ENCODE data around the gene CEACAM5.

CEACAM5 gene

DNA sequence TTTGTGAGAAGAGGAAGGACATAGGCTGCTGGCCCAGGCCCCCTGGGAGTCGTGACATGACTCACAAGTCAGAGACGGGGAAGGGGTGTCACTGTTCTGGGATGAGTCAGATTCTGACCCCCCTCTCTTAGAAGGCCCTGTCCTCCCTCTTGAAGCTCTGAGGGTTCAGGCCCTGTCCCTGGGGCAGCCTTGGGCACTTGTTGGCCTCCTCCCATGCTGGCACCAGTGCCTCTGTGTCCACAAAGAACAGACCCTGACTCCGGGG lies 17.7 kb upstream of the CEACAM5 start:
- no peak overlapping the region for H3K27ac ChIP-seq (ENCODE audit: insufficient read depth, low read length, poor library complexity, severe bottlenecking)
- no peaks in the 10 kb centered on the region for H3K4me1 ChIP-seq (ENCODE audit: control insufficient read depth, insufficient read depth, low read length, poor library complexity, severe bottlenecking)
- DNase-seq = no peak
- H3K27me3 ChIP-seq (replicated peaks; ENCODE audit: control insufficient read depth, insufficient read depth, low read length, poor library complexity, severe bottlenecking) = peaks cover 3% of the 10 kb centered on the region
- no peaks in the 10 kb centered on the region for H3K36me3 ChIP-seq (ENCODE audit: control insufficient read depth, insufficient read depth, low read length)
- no peak overlapping the region for H3K4me3 ChIP-seq (ENCODE audit: insufficient read depth, low read depth, low read length, poor library complexity, severe bottlenecking)
- H3K9me3 ChIP-seq (ENCODE audit: control insufficient read depth, low read length) = no peaks in the 10 kb centered on the region

DNA sequence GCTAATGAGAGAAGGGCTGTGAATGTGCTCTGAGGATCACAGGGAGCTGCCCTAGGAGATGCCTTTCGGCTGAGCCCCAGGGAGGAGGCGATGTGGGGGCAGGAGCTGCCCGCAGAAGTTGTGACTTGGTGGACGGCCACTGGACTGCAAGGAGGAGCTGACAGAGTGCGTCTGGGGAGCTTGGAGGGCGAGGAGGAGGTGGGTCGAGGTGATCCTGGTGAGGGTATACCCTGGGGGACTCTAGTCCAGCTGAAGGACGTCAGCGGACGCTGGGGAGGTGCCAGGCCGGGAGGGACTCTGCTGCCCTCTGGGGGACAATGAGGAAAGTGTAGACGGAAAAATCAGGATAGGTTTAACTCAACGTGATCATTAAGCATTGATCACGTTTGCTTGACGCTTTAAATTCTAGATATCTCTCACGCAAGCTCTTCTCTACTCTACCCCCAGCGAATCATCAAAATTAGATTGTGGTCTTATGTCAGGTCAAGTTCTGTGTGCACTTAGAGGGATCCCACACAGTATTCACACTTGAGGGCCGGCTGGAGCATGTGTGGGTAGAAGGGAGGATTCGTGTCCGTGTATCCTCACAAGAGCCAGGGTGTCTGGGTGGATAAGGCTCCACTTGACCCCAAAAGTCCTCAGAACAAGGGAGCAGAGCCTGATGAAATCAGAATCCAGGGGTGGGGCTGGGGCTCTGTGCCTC lies 17.0 kb upstream of the CEACAM5 start:
- Histone ChIP-seq H3K4me3 (ENCODE audit: insufficient read depth, low read depth, low read length, poor library complexity, severe bottlenecking) (no peak overlapping the region), H3K27ac (ENCODE audit: insufficient read depth, low read length, poor library complexity, severe bottlenecking) (no peak overlapping the region), H3K4me1 (ENCODE audit: control insufficient read depth, insufficient read depth, low read length, poor library complexity, severe bottlenecking) (no peaks in the 10 kb centered on the region), H3K36me3 (ENCODE audit: control insufficient read depth, insufficient read depth, low read length) (no peaks in the 10 kb centered on the region), H3K27me3 (replicated peaks; ENCODE audit: control insufficient read depth, insufficient read depth, low read length, poor library complexity, severe bottlenecking) (peaks cover 3% of the 10 kb centered on the region), H3K9me3 (ENCODE audit: control insufficient read depth, low read length) (no peaks in the 10 kb centered on the region)
- DNase-seq = peak in 1 of 3 donors; percentile 11

DNA sequence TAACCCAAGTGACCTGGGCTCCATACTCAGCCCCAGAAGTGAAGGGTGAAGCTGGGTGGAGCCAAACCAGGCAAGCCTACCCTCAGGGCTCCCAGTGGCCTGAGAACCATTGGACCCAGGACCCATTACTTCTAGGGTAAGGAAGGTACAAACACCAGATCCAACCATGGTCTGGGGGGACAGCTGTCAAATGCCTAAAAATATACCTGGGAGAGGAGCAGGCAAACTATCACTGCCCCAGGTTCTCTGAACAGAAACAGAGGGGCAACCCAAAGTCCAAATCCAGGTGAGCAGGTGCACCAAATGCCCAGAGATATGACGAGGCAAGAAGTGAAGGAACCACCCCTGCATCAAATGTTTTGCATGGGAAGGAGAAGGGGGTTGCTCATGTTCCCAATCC lies 14.2 kb upstream of the CEACAM5 start:
- DNase-seq = no peak
- peaks cover 3% of the 10 kb centered on the region for H3K27me3 ChIP-seq (replicated peaks; ENCODE audit: control insufficient read depth, insufficient read depth, low read length, poor library complexity, severe bottlenecking)
- no peaks in the 10 kb centered on the region for H3K36me3 ChIP-seq (ENCODE audit: control insufficient read depth, insufficient read depth, low read length)
- H3K4me1 ChIP-seq (ENCODE audit: control insufficient read depth, insufficient read depth, low read length, poor library complexity, severe bottlenecking) = no peaks in the 10 kb centered on the region
- H3K27ac ChIP-seq (ENCODE audit: insufficient read depth, low read length, poor library complexity, severe bottlenecking) = no peak overlapping the region
- no peak overlapping the region for H3K4me3 ChIP-seq (ENCODE audit: insufficient read depth, low read depth, low read length, poor library complexity, severe bottlenecking)
- no peaks in the 10 kb centered on the region for H3K9me3 ChIP-seq (ENCODE audit: control insufficient read depth, low read length)

DNA sequence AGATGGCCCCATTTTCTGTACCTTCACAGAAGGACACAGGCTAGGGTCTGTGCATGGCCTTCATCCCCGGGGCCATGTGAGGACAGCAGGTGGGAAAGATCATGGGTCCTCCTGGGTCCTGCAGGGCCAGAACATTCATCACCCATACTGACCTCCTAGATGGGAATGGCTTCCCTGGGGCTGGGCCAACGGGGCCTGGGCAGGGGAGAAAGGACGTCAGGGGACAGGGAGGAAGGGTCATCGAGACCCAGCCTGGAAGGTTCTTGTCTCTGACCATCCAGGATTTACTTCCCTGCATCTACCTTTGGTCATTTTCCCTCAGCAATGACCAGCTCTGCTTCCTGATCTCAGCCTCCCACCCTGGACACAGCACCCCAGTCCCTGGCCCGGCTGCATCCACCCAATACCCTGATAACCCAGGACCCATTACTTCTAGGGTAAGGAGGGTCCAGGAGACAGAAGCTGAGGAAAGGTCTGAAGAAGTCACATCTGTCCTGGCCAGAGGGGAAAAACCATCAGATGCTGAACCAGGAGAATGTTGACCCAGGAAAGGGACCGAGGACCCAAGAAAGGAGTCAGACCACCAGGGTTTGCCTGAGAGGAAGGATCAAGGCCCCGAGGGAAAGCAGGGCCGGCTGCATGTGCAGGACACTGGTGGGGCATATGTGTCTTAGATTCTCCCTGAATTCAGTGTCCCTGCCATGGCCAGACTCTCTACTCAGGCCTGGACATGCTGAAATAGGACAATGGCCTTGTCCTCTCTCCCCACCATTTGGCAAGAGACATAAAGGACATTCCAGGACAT lies 13.4 kb upstream of the CEACAM5 start:
- no peaks in the 10 kb centered on the region for H3K36me3 ChIP-seq (ENCODE audit: control insufficient read depth, insufficient read depth, low read length)
- no peaks in the 10 kb centered on the region for H3K9me3 ChIP-seq (ENCODE audit: control insufficient read depth, low read length)
- H3K27me3 ChIP-seq (replicated peaks; ENCODE audit: control insufficient read depth, insufficient read depth, low read length, poor library complexity, severe bottlenecking) = peaks cover under 1% of the 10 kb centered on the region
- DNase-seq = no peak
- H3K27ac ChIP-seq (ENCODE audit: insufficient read depth, low read length, poor library complexity, severe bottlenecking) = no peak overlapping the region
- H3K4me3 ChIP-seq (ENCODE audit: insufficient read depth, low read depth, low read length, poor library complexity, severe bottlenecking) = no peak overlapping the region
- no peaks in the 10 kb centered on the region for H3K4me1 ChIP-seq (ENCODE audit: control insufficient read depth, insufficient read depth, low read length, poor library complexity, severe bottlenecking)

DNA sequence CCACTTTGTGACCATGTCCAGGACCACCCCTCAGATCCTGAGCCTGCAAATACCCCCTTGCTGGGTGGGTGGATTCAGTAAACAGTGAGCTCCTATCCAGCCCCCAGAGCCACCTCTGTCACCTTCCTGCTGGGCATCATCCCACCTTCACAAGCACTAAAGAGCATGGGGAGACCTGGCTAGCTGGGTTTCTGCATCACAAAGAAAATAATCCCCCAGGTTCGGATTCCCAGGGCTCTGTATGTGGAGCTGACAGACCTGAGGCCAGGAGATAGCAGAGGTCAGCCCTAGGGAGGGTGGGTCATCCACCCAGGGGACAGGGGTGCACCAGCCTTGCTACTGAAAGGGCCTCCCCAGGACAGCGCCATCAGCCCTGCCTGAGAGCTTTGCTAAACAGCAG lies 12.7 kb upstream of the CEACAM5 start:
- Histone ChIP-seq H3K27ac (ENCODE audit: insufficient read depth, low read length, poor library complexity, severe bottlenecking) (no peak overlapping the region), H3K36me3 (ENCODE audit: control insufficient read depth, insufficient read depth, low read length) (no peaks in the 10 kb centered on the region), H3K9me3 (ENCODE audit: control insufficient read depth, low read length) (no peaks in the 10 kb centered on the region), H3K4me3 (ENCODE audit: insufficient read depth, low read depth, low read length, poor library complexity, severe bottlenecking) (no peak overlapping the region), H3K4me1 (ENCODE audit: control insufficient read depth, insufficient read depth, low read length, poor library complexity, severe bottlenecking) (no peaks in the 10 kb centered on the region), H3K27me3 (replicated peaks; ENCODE audit: control insufficient read depth, insufficient read depth, low read length, poor library complexity, severe bottlenecking) (no peaks in the 10 kb centered on the region)
- DNase-seq = no peak

DNA sequence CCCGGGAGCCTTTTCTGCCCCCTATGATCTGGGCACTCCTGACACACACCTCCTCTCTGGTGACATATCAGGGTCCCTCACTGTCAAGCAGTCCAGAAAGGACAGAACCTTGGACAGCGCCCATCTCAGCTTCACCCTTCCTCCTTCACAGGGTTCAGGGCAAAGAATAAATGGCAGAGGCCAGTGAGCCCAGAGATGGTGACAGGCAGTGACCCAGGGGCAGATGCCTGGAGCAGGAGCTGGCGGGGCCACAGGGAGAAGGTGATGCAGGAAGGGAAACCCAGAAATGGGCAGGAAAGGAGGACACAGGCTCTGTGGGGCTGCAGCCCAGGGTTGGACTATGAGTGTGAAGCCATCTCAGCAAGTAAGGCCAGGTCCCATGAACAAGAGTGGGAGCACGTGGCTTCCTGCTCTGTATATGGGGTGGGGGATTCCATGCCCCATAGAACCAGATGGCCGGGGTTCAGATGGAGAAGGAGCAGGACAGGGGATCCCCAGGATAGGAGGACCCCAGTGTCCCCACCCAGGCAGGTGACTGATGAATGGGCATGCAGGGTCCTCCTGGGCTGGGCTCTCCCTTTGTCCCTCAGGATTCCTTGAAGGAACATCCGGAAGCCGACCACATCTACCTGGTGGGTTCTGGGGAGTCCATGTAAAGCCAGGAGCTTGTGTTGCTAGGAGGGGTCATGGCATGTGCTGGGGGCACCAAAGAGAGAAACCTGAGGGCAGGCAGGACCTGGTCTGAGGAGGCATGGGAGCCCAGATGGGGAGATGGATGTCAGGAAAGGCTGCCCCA lies 11.8 kb upstream of the CEACAM5 start:
- H3K27ac ChIP-seq (ENCODE audit: insufficient read depth, low read length, poor library complexity, severe bottlenecking) = no peak overlapping the region
- H3K27me3 ChIP-seq (replicated peaks; ENCODE audit: control insufficient read depth, insufficient read depth, low read length, poor library complexity, severe bottlenecking) = no peaks in the 10 kb centered on the region
- no peak overlapping the region for H3K4me3 ChIP-seq (ENCODE audit: insufficient read depth, low read depth, low read length, poor library complexity, severe bottlenecking)
- H3K36me3 ChIP-seq (ENCODE audit: control insufficient read depth, insufficient read depth, low read length) = no peaks in the 10 kb centered on the region
- no peak for DNase-seq
- H3K9me3 ChIP-seq (ENCODE audit: control insufficient read depth, low read length) = no peaks in the 10 kb centered on the region
- no peaks in the 10 kb centered on the region for H3K4me1 ChIP-seq (ENCODE audit: control insufficient read depth, insufficient read depth, low read length, poor library complexity, severe bottlenecking)

DNA sequence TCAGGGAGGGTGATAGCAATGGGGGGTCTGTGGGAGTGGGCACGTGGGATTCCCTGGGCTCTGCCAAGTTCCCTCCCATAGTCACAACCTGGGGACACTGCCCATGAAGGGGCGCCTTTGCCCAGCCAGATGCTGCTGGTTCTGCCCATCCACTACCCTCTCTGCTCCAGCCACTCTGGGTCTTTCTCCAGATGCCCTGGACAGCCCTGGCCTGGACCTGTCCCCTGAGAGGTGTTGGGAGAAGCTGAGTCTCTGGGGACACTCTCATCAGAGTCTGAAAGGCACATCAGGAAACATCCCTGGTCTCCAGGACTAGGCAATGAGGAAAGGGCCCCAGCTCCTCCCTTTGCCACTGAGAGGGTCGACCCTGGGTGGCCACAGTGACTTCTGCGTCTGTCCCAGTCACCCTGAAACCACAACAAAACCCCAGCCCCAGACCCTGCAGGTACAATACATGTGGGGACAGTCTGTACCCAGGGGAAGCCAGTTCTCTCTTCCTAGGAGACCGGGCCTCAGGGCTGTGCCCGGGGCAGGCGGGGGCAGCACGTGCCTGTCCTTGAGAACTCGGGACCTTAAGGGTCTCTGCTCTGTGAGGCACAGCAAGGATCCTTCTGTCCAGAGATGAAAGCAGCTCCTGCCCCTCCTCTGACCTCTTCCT lies 11.1 kb upstream of the CEACAM5 start:
- Histone ChIP-seq H3K27me3 (replicated peaks; ENCODE audit: control insufficient read depth, insufficient read depth, low read length, poor library complexity, severe bottlenecking) (no peaks in the 10 kb centered on the region), H3K9me3 (ENCODE audit: control insufficient read depth, low read length) (no peaks in the 10 kb centered on the region), H3K27ac (ENCODE audit: insufficient read depth, low read length, poor library complexity, severe bottlenecking) (no peak overlapping the region), H3K36me3 (ENCODE audit: control insufficient read depth, insufficient read depth, low read length) (no peaks in the 10 kb centered on the region), H3K4me3 (ENCODE audit: insufficient read depth, low read depth, low read length, poor library complexity, severe bottlenecking) (no peak overlapping the region), H3K4me1 (ENCODE audit: control insufficient read depth, insufficient read depth, low read length, poor library complexity, severe bottlenecking) (no peaks in the 10 kb centered on the region)
- DNase-seq = no peak

DNA sequence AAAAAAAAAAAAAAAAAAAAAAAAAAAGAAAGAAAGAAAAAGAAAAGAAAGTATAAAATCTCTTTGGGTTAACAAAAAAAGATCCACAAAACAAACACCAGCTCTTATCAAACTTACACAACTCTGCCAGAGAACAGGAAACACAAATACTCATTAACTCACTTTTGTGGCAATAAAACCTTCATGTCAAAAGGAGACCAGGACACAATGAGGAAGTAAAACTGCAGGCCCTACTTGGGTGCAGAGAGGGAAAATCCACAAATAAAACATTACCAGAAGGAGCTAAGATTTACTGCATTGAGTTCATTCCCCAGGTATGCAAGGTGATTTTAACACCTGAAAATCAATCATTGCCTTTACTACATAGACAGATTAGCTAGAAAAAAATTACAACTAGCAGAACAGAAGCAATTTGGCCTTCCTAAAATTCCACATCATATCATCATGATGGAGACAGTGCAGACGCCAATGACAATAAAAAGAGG lies 9.6 kb upstream of the CEACAM5 start:
- Histone ChIP-seq H3K4me1 (ENCODE audit: control insufficient read depth, insufficient read depth, low read length, poor library complexity, severe bottlenecking) (no peaks in the 10 kb centered on the region), H3K9me3 (ENCODE audit: control insufficient read depth, low read length) (no peaks in the 10 kb centered on the region), H3K4me3 (ENCODE audit: insufficient read depth, low read depth, low read length, poor library complexity, severe bottlenecking) (no peak overlapping the region), H3K27me3 (replicated peaks; ENCODE audit: control insufficient read depth, insufficient read depth, low read length, poor library complexity, severe bottlenecking) (no peaks in the 10 kb centered on the region), H3K36me3 (ENCODE audit: control insufficient read depth, insufficient read depth, low read length) (no peaks in the 10 kb centered on the region), H3K27ac (ENCODE audit: insufficient read depth, low read length, poor library complexity, severe bottlenecking) (no peak overlapping the region)
- no peak for DNase-seq

DNA sequence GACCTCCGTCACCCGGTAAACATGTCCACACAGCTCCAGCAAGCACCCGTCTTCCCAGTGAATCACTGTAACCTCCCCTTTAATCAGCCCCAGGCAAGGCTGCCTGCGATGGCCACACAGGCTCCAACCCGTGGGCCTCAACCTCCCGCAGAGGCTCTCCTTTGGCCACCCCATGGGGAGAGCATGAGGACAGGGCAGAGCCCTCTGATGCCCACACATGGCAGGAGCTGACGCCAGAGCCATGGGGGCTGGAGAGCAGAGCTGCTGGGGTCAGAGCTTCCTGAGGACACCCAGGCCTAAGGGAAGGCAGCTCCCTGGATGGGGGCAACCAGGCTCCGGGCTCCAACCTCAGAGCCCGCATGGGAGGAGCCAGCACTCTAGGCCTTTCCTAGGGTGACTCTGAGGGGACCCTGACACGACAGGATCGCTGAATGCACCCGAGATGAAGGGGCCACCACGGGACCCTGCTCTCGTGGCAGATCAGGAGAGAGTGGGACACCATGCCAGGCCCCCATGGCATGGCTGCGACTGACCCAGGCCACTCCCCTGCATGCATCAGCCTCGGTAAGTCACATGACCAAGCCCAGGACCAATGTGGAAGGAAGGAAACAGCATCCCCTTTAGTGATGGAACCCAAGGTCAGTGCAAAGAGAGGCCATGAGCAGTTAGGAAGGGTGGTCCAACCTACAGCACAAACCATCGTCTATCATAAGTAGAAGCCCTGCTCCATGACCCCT lies 9.0 kb upstream of the CEACAM5 start:
- Histone ChIP-seq H3K4me1 (ENCODE audit: control insufficient read depth, insufficient read depth, low read length, poor library complexity, severe bottlenecking) (no peaks in the 10 kb centered on the region), H3K36me3 (ENCODE audit: control insufficient read depth, insufficient read depth, low read length) (no peaks in the 10 kb centered on the region), H3K4me3 (ENCODE audit: insufficient read depth, low read depth, low read length, poor library complexity, severe bottlenecking) (no peak overlapping the region), H3K27me3 (replicated peaks; ENCODE audit: control insufficient read depth, insufficient read depth, low read length, poor library complexity, severe bottlenecking) (peaks cover 2% of the 10 kb centered on the region), H3K27ac (ENCODE audit: insufficient read depth, low read length, poor library complexity, severe bottlenecking) (no peak overlapping the region), H3K9me3 (ENCODE audit: control insufficient read depth, low read length) (no peaks in the 10 kb centered on the region)
- DNase-seq = no peak
